Limb (tissue), 2 donors: ENCODE results near the gene ERBB2.

Experiments used
- DNase-seq, 2 donors: peaks; one replicate each; pipeline ENCODE4 v3.0.0-alpha.2; 2016; ENCODE audit errors: extremely low spot score in 2 of 2

ERBB2 gene

GRCh38 chr17:39699818-39700147 lies at the start of gene ERBB2:
ERBB2 (plus strand) TSS chr17:39700064; CDS start chr17:39700239, 175 bp downstream.
- peak; percentile 77 to 81 for DNase-seq

GRCh38 chr17:39650121-39650579 lies 49.7 kb upstream of the ERBB2 start:
- no peak for DNase-seq

GRCh38 chr17:39651923-39652586 lies 47.8 kb upstream of the ERBB2 start:
- DNase-seq, result no peak

GRCh38 chr17:39652587-39653315 lies 47.1 kb upstream of the ERBB2 start:
- no peak for DNase-seq

GRCh38 chr17:39653316-39653661 lies 46.6 kb upstream of the ERBB2 start:
- no peak for DNase-seq

- DNase-seq, result no peak
Measured at GRCh38 chr17:39653662-39654331, 46.1 kb upstream of the ERBB2 start.

- DNase-seq, result no peak
Measured at GRCh38 chr17:39655105-39655504, 44.8 kb upstream of the ERBB2 start.

GRCh38 chr17:39658346-39658745 lies 41.5 kb upstream of the ERBB2 start:
- DNase-seq, result no peak

- no peak for DNase-seq
Measured at GRCh38 chr17:39658760-39659159, 41.1 kb upstream of the ERBB2 start.

GRCh38 chr17:39659279-39660010 lies 40.4 kb upstream of the ERBB2 start:
- DNase-seq, result no peak

GRCh38 chr17:39660011-39660360 lies 39.9 kb upstream of the ERBB2 start:
- DNase-seq, result no peak

GRCh38 chr17:39660397-39661385 lies 39.2 kb upstream of the ERBB2 start:
- DNase-seq, result peak in 1 of 2 donors; percentile 52

GRCh38 chr17:39661744-39662541 lies 37.9 kb upstream of the ERBB2 start:
- no peak for DNase-seq

- no peak for DNase-seq
Measured at GRCh38 chr17:39662551-39663339, 37.1 kb upstream of the ERBB2 start.

GRCh38 chr17:39663340-39663687 lies 36.5 kb upstream of the ERBB2 start:
- DNase-seq, result no peak

GRCh38 chr17:39663688-39664580 lies 35.9 kb upstream of the ERBB2 start:
- DNase-seq, result no peak

GRCh38 chr17:39664581-39665561 lies 35.0 kb upstream of the ERBB2 start, which contains the start of gene TCAP:
TCAP (plus strand) TSS chr17:39665349; CDS start chr17:39665360, 11 bp downstream.
- DNase-seq, result no peak
